NK-92 (cell line): ENCODE data around the gene IL20RB.
"Not testable (repeated sequence)": the region's sequence is repeated elsewhere in the genome, so short reads cannot be mapped to it uniquely, and the experiment has no call there.

Experiments used
- DNase-seq: peaks from one replicate; lab custom pipeline; 2025; ENCODE audit not compliant: unreplicated experiment; lab: John Stamatoyannopoulos, UW

The IL20RB gene

DNA sequence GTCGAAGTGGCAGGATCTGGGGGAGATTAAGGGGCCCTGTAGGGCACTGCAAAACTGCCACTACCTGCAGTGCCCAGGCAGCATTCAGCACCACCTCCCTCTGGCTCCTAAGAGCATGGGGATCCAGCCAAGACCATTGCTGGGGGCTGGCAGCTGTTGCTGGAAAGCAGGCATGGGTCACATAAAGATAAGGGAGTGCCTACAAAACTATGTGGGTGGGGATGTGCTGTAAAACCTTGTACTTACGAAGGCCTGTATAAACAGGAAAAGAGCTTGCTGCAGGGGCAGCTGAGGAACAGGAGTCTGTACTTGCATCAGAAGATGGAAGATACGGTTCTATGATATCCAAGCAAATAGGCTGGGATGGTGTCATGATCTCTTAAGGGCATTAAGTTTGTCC, 27.1 kb downstream of the IL20RB start:
- DNase-seq = no peak

DNA sequence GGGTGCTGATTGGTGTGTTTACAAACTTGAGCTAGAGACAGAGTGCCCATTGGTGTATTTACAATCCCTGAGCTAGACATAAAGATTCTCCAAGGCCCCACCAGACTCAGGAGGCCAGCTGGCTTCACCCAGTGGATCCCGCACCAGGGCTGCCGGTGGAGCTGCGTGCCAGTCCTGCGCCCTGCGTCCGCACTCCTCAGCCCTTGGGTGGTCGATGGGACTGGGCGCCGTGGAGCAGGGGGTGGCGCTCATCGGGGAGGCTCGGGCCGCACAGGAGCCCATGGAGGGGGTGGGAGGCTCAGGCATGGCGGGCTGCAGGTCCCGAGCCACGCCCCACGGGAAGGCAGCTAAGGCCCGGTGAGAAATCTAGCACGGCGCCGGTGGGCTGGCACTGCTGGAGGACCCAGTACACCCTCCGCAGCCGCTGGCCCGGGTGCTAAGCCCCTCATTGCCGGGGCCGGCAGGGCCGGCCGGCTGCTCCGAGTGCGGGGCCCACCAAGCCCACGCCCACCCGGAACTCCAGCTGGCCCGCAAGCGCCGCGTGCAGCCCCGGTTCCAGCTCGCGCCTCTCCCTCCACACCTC, 29.7 kb downstream of the IL20RB start:
- DNase-seq = not testable (repeated sequence)

DNA sequence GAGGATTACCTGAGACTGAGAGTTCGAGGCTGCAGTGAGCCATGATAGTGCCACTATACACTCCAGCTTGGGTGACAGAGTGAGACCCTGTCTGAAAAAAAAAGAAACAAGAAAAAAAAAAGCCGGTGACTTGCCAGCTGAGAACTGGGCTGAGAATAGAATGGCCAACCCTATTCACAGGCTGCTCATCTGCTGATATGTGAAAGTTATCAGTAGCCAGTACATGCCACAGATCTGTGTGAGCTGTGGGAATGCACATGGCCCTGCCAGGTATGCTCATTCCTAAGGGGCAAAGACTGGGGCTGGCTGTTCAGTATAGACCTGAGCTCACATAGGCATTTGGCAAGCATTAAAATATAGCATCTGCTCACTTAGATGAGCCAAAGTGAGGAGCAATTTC, 30.9 kb downstream of the IL20RB start:
- DNase-seq = no peak

DNA sequence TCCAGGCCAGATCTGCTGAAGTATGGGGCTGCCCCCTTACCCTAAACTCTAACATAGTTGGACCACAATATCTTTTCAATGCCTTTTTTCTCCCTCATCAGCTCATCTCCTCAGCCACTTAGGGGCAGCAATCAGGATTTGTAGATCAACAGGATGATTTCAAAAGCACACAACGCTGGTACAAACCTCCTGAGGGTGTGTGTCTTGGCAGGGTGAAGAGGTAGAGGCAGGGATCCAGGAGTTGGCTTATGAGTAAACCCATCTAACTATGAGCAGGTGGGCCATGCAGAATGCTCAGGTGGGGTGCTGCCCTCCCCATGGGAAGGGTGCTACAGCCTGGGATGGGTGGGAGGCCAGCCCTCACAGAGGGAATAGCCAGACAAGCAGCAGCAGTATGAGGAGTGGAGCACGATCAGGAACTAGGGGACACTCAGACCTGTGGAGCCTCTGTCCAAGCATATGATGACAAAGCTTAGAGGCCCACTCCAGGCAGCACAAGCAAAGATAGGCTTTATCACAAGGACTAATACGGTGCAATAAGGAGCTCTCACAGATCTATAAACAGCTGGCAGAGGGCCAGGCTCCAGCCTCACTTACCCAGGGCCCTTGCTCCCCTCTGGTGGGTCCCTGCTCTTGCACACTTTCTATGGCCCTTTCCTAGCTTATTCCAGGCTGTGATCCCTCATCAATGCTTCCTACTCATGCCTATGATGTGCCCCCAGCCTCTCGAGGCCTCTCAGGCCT, 32.2 kb downstream of the IL20RB start:
- no peak for DNase-seq

DNA sequence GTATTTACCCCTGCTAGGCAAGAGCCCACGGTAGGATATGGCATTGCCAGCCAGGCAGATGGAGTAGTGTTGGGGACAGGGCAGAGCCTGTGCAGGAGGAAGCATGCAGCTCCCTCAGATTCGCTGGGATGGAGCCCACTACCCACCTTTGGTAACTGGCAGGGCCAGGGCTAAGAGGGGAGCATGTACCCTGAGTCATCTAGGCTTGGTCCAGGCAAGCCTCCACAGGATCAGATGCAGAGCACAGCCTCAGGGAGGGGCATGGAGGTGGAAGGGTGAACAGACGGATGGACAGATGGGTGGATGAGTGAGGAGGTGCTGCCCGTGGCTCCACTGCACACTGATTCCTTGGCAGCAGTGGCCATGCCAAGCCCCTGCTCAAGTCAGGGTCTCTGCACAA, 33.0 kb downstream of the IL20RB start:
- no peak for DNase-seq

DNA sequence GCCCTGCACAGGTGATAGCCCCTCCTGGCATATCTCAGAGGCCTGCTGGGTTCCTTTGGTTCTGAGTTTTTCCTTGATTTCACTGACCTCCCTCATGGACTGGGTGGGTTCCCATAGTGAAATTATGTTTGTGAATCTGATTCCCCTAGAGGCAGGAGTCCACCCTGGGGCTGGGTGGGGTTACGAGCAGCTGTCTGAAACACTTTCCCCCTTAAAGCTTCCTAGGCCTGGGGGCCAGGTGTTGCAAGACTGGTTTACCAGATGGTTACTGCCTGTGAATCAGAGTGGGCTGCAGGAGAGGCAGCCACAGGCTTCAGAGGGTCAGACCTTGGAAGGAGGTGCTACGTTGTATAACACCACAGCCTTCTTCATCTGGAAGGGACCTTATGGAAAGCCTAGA, 34.3 kb downstream of the IL20RB start:
- DNase-seq = no peak

DNA sequence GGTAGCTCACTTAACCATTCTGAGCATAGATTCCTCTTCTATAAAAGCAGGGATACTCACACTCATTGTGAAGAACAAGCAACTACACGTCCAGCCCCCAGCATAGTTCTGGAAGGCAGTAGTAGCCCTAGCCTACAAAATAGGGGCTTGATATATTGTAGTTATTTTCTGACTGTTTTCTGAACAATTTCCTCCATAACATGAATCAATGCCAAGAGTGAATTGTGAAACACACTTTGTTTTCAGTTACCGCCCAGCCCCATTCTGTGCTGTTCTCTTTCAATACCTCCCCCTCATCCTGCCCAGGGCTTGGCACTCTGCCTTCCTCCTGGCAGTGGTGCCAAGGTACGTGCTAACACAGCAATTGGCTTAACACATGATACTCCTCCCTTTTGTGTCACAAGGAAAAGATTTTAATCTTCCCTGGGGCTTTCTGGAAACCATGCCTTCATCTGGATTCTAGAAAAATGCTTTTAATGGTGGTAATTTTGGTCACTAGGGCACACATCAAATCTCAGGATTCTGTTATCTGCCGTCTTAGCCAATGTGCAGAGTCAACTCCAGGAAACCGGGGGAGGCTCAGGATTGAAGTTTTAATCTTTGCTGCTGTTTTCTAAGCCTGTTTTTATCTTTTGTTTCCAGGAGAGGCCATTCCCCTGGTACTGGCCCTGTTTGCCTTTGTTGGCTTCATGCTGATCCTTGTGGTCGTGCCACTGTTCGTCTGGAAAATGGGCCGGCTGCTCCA, 37.2 kb downstream of the IL20RB start:
- DNase-seq = no peak

DNA sequence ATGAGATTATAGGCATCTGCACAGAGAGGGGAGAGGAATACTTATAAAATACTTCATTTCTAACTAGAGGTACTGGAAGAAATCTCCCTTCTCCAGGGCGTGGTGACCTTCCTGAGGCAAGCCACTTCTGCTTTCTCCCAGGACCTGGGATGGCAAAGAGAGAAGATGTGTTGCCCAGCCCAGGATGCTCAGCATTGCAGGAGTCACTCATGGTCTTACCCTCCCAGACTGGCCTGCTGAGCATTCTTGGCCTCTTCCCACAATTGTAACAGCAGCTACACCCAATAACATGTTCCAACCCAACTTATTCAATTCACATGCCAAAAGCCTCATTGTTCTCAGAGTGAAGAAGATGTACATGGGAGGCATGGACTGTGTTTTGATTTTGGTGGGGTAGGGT, 37.9 kb downstream of the IL20RB start:
- no peak for DNase-seq

DNA sequence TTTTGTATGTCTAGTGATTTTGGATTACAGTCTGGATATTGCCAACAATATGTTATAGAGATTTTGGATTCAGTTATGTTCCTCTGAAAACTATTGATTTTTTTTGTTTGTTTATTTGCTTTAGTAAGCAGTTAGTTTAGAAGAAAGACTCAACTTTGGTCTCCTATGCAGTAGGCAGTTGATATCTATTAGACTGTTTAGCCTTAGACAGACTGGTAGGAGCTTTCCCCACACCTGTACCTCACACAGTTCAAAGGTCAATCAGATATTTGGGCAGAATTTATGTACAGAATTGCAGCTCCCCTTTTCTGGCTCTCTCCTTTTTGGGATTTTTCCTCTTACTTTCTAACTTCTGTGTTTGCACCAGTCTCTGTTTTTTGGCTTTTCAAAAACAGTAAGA, 42.3 kb downstream of the IL20RB start:
- no peak for DNase-seq

DNA sequence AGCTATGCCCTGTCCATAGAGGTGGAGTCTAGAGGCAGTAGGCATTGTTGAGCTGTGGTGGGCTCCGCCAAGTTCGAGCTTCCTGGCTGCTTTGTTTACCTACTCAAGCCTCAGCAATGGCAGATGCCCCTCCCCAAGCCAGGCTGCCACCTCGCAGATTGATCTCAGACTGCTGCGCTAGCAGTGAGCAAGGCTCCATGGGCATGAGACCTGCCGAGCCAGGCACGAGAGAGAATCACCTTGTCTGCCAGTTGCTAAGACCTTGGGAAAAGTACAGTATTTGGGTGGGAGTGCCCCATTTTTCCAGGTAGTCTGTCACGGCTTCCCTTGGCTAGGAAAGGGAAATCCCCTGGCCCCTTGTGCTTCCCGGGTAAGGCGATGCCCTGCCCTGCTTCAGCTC, 49.6 kb downstream of the IL20RB start:
- DNase-seq = not testable (repeated sequence)

DNA sequence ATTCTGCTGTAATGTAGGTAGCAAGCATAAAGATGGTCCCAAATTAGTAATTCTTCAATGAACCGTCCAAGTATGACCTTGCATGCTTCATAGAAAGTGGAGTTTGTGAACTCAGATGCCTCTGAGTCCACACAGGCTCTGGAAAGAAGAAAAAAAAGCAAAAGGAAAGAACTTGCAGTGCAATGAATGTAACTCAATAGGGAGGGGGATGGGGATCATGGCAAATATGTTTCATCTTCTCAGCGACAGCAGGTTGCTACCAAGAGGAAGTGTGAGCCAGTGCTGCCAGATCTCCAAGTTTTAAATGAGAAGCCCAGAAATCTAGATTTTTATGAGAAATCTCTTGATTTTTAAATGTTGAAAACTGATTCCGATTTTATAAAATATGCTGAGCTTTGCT, 50.3 kb downstream of the IL20RB start:
- DNase-seq = no peak

DNA sequence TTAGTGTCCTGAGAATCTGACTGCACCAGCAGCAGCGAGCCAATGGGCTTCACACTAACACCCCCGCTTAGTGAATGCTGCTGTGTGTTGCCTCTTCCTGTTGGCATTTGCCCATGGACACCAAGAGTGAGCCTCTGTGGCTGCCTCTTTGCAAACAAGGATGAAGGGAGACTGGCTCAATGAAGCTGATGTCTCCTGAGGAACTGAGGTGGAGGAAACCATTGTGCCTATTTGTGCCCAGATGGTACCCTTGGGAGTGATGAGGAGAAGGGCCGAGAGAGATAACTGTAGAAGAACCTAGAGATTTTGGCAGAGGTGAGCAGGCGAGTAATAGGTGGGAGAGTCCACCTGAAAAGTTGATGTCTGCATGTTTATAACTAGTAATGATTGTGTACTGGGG, 51.2 kb downstream of the IL20RB start:
- DNase-seq = no peak

DNA sequence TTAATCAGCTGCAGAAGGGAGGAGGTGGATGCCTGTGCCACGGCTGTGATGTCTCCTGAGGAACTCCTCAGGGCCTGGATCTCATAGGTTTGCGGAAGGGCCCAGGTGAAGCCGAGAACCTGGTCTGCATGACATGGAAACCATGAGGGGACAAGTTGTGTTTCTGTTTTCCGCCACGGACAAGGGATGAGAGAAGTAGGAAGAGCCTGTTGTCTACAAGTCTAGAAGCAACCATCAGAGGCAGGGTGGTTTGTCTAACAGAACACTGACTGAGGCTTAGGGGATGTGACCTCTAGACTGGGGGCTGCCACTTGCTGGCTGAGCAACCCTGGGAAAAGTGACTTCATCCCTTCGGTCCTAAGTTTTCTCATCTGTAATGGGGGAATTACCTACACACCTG, 52.4 kb downstream of the IL20RB start:
- no peak for DNase-seq

DNA sequence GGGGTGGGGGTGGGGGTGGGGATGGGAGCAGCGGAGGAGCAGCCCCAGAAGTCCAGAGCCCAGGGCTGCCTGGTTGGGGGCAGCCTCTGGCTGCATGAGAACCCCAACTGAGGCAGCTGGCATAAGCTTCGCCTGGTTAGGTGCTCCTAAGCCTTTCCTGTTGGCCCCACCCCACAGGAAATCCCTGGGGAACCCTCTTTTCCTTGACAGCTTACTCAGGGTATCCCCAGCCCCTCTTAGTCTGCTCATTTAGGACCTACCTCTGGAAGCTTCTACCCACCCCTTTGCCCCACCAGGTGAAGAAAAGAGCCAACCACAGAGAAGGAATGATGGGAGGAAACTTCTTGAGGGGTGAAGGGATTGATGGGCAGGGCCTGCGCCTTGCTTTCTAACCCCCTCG, 53.4 kb downstream of the IL20RB start:
- no peak for DNase-seq

DNA sequence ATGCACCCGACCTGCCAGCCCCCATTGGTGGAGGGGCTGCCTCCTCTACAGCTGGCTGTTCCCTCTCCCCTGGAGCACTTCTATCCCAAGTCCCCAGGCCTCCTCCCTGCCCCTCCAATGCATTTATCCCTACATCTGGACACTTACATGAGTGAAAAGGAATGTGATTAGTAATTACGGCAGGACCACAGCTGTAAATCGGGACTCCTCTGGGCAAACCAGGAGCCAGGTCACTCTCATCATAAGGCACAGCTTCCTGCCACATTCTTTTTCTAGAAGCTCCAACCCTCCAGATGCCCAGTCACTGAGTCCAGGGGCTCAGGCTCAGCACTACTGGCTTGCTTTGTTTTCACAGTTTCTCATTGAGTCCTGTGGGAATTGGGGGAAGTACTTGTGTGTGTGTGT, 54.3 kb downstream of the IL20RB start:
- no peak for DNase-seq

DNA sequence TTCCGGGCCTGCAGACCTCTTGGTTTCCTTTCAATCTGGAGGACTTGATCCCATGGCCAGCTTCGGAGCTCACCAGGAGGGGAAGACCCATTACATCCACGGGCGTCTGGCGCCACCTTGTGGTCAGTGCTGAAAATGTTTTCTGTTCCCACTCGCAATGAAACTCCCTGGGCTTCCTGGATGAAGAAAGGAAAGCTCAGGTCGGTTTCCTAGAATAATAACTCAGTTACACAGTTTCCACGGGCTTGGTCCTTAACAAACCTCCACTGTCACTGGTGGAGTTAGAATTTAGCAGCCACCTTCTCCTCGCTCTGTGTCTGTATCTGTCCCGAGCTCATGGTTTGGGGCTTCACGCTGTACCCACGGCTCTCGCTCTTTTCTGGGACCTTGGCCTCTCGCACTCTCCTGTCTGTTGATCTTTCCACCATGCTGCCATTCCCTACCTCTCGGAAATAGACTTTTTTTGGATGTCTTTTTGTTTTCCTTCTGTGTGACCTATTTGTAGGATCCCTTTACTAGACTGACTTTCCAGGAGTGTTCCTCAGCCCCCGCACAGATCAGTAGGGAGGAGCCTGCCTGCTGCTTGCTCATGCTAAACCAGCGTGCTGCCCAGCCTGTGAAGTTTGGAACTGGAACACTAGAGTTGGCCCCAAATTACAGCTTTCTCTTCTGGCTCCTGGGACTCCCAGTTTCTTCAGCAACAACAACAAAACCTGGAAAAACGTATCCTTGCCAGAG, 56.3 kb downstream of the IL20RB start:
- DNase-seq = peak; percentile 10

DNA sequence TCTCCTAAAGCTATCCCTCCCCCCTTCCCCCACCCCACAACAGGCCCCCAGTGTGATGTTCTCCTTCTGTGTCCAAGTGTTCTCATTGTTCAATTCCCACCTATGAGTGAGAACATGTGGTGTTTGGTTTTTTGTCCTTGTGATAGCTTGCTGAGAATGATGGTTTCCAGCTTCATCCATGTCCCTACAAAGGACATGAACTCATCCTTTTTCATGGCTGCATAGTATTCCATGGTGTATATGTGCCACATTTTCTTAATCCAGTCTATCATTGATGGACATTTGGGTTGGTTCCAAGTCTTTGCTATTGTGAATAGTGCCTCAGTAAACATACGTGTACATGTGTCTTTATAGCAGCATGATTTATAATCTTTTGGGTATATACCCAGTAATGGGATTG, 59.5 kb downstream of the IL20RB start:
- not testable (repeated sequence) for DNase-seq

DNA sequence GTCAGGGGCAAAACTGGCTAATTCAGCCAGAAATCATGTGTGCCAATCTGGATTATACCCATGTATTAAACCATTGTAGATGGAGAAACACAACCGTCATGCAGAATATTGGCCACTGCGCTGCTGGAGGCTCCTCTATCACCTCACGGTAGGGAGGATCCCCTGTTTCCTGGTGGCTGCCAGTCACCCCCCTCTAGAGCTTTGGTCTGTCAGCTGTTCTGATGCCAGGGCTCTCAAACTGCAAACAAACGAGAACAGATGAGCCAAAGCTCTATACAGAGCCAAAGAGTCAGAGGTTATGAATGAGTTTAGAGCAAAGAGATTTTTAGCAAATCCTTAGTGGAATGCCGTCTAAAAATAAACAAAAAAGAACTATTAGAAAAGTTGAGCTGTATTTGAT, 62.5 kb downstream of the IL20RB start:
- DNase-seq = no peak

DNA sequence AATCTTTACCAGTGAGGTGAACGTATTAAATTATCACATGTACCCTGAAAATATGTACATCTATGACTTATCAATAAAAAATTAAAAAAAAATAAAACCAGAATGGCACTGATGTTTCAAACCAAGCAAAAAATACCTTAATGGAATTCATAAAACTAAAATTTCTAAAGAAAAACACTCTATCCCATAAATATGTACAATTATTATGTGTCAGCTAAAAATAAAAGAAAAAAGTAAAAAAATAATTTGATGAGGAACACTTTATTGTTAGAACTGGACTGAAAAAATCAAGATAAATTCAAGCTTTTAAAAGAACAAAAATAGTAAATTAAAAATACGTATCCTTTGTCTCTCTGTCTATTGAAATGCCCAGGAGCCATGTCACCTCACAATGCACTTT, 63.1 kb downstream of the IL20RB start:
- no peak for DNase-seq

DNA sequence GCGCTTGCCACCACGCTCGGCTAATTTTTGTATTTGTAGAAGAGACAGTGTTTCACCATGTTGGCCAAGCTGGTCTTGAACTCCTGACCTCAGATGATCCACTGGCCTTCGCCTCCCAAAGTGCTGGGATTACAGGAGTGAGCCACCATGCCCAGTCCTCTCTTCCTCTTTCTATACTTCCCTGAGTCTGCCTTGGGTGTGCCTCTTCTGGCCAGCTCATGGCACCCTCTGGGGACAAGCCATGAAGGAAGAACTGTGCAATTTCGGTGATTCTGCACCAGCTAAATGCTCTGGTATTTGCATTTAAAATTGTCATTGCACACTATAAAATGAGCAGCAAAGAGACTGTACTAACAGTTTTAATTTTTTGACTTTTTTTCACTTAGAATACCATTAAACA, 66.6 kb downstream of the IL20RB start:
- DNase-seq = no peak

DNA sequence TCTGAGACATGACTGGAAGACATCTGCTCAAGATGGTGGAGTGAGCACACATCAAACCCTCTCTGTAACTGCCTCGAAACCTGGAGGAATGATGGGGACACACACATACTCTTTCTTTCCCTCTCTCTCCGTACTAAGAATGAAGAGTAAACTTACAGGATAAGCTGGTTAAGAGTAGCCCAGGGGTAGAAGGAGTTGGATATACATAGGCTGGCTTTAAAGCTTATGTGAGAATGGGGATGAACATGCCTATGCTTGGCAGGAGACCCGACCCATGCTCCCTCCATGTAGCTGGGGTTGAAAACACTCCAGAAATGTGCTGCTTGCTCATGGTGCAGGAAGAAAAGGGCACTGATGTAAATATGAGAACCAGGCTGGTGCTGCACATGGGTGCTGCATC, 68.9 kb downstream of the IL20RB start:
- DNase-seq = no peak
